HG03060 (cell line): Measurements from ENCODE around the gene SHROOM1.

Experiments used
- ATAC-seq: cut with Tn5 transposase; IDR thresholded peaks from one replicate; pipeline ENCODE4 v1.9.1; 2021; ENCODE audit warnings: low read depth, moderate number of reproducible peaks; ENCODE audit not compliant: unreplicated experiment

SHROOM1 gene

DNA sequence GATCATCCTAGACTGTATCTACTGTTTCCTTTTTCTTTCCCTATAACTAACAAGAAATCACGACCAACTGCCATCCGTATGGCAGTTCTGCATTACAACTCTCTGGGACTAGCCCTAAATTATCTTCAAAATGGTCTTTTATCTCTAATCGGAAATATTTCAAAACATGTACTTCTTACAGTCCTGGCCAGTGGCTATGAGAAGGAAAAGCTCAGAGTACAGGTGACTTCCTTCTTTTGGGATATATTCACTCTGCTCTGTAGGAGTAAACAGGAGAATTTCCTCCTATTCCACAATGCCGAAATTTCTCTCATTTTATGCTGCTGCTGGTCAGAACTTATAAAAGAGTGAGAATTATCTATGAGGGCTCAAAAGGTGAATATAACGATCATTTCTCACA is 51.6 kb downstream of the SHROOM1 start:
- ATAC-seq, result no peak

GRCh38 chr5:132778129-132778528 is 52.3 kb downstream of the SHROOM1 start:
- ATAC-seq, result no peak

- ATAC-seq, result no peak
Observed at GRCh38 chr5:132777209-132778069, 53.0 kb downstream of the SHROOM1 start, which contains the start of gene SEPTIN8. TSS of gene SEPTIN8 (minus strand) at chr5:132777239. CDS start at chr5:132777137, 102 bp downstream.

GRCh38 chr5:132776938-132777208 is 53.6 kb downstream of the SHROOM1 start:
- no peak for ATAC-seq

- no peak for ATAC-seq
Observed at GRCh38 chr5:132776131-132776937, 54.1 kb downstream of the SHROOM1 start.

GRCh38 chr5:132775476-132775961 is 54.9 kb downstream of the SHROOM1 start:
- ATAC-seq, result no peak

DNA sequence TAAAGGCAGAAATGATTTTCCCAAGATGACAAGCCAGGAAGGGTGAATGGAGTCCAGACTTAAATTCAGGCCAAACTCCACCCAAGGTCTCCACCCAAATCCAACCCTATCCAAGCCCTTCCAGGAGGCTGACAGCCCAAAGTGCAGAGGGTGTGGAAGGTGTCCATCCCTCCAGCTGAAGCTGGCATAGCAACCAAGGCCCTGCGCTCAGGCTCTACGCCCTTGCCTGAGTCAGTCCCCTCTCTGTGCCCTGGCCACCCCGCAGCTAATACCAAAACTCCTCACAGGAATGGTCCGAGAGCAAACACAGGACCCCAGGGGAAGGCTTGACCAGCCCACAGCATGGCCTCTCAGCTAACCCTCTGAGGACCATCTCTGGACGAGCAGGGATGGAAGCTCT is 55.6 kb downstream of the SHROOM1 start:
- no peak for ATAC-seq

GRCh38 chr5:132774406-132774805 is 56.0 kb downstream of the SHROOM1 start:
- ATAC-seq, result no peak

GRCh38 chr5:132773601-132774355 is 56.7 kb downstream of the SHROOM1 start:
- no peak for ATAC-seq

DNA sequence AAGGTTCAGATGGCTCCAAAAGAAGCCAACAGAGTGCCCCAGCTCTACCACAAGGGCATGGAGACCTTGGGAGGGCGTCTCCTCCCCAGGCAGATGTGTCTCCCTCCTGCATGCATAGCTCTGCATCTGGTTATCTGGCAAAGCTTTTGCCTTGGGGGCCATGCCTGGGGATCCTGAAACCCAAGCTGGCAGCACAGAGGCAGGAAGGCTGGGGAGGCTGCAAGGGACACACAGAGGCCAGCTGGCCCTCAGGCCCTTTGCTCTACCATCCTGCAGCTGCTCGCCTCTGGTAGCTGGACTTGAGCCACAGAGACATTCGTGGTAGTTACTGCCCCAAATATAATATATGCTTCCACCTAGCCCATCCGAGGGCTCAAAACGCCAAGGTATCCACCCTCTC is 57.3 kb downstream of the SHROOM1 start:
- no peak for ATAC-seq

DNA sequence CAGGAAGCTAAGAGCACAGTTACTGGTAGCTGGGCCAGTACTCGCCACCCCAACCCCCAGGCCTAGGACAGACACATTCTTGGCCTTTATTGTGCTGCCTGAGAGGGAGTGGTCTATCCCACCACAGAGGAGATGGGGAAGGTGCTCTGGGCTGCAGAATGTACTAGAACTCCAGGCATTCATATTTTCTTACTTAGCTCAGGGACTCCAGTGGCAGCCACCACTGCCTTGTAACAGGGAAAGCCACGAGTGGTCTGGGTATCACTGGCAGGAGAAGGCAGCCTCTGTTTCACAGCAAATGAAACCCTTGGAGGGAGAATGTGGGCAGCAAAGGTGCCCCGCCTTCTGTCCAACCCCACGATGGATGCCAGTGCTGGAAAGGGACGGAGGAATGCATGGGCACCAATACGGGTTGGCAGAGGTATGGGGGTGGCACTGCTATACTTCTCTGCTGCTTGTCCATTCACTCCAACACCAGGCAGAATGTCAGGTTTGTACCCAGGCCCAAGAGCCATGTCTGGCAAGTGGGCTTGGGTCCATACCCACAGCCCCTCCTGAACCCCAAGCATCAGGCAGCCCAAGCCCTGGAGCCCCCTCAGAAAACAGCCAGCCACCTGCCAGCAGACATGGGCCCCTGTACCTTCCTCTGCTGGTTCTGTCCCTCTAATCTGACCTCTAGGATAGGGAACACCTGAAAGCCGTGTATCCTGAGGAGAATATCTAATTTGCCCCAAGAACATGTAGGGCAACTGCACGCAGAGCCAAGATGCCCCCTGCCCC is 58.0 kb downstream of the SHROOM1 start:
- no peak for ATAC-seq
